SHP77 treated with DMSO at 0.1 percent for 48 hours (cell line): Measurements from ENCODE around the gene SMYD2.

ENCODE experiments used
- DNase-seq: peaks from one replicate; lab custom pipeline; 2025; lab: John Stamatoyannopoulos, UW

The SMYD2 gene, protein sequence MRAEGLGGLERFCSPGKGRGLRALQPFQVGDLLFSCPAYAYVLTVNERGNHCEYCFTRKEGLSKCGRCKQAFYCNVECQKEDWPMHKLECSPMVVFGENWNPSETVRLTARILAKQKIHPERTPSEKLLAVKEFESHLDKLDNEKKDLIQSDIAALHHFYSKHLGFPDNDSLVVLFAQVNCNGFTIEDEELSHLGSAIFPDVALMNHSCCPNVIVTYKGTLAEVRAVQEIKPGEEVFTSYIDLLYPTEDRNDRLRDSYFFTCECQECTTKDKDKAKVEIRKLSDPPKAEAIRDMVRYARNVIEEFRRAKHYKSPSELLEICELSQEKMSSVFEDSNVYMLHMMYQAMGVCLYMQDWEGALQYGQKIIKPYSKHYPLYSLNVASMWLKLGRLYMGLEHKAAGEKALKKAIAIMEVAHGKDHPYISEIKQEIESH

DNA sequence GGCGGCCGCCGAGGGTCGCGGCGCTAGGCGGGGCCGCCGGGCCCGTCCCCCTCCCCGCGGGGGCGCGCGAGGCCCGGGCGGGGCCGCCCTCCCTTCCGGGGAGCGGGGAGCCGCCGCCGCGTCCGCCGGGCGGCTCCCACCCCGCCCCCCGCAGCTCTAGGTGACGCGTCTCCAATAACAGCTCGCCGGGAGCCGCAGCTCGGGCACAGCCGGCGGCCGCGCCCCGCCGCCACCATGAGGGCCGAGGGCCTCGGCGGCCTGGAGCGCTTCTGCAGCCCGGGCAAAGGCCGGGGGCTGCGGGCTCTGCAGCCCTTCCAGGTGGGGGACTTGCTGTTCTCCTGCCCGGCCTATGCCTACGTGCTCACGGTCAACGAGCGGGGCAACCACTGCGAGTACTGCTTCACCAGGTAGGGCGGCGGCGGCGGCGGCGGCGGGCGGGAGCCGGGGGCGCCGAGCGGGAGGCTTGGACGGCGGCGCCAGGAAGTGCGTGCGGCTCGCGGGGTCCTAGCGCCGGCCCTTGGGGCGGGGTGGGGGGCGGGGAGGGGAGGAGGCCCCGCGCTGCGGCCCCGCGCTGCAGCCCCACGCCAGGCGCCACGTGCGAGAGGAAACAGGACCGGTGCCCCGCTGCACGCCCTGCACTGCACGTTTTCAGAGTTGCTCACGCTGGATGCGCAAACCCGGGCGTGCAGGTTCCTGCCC lies at the start of gene SMYD2:
TSS of gene SMYD2 (plus strand) at position 139 of the 699 bp plus-strand sequence. CDS start at position 235, 96 bp downstream.
- DNase-seq, result peak; percentile 31

- peak; percentile 89 for DNase-seq
Observed at GRCh38 chr1:214233856-214234634, 46.9 kb upstream of the SMYD2 start.

- DNase-seq, result no peak
Observed at GRCh38 chr1:214234635-214235025, 46.3 kb upstream of the SMYD2 start.

DNA sequence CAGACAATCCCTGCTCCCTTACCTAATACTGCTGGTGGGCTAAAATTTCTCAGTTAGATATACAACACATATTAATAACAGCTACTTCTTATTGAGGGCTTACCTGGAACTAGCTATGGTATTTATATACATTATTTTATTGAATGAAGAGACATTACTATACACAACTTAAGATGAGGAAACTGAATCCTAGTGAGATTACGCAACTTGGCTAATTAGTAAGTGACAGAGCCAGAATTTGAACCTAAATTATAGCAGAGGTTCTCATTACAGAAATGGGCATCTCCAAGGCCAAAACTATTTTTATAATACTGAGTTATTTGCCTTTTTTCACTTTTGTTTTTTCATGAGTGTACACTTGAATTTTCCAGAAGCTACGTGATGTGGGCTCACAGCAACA lies 44.5 kb upstream of the SMYD2 start:
- DNase-seq, result no peak

DNA sequence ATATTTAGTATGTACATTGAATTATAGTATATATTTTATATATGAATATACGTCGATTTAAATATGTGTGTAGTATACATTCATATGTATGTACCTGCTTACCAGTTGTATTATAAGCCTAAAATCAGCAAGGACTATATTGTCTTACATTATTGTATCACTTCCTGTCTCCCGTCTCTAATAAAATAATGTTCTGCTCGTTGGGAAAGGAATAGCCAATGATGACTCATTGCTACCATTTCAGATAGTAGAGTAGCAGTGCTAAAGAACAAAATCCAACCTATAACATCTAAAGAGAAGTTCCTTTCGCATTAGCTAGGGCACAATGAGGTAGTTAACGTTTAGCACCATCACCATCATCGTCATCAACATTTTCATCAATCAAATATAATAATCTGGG lies 39.9 kb upstream of the SMYD2 start:
- DNase-seq, result no peak

- DNase-seq, result no peak
Observed at GRCh38 chr1:214244252-214244651, 36.7 kb upstream of the SMYD2 start.

GRCh38 chr1:214244841-214245240 lies 36.1 kb upstream of the SMYD2 start:
- DNase-seq, result no peak

DNA sequence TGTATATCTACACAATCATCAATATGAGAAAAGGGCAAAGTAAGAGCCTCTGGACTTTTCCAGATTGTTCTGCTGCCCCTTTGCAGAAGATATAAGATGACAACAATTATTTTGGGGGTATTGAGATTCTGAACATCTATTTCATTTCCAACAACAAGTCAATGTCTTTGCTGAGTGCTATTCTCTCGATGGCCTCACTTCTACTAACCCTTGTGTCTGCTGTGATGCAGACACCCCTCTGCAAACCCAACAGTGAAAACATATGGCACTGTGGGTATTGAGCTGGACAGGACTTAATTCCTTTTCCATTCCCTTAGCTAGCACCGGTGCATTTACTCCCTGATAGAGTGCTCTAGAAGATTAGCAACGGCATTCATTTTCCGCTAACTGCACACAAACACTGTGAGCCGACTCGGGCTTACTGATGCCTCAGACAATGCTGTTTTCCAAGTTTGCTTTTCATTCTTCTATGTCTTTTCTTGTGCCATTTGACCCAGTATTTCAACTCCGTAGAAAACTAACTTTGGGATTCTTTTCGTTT lies 33.4 kb upstream of the SMYD2 start:
- no peak for DNase-seq

- no peak for DNase-seq
Observed at GRCh38 chr1:214248311-214249085, 32.5 kb upstream of the SMYD2 start.

DNA sequence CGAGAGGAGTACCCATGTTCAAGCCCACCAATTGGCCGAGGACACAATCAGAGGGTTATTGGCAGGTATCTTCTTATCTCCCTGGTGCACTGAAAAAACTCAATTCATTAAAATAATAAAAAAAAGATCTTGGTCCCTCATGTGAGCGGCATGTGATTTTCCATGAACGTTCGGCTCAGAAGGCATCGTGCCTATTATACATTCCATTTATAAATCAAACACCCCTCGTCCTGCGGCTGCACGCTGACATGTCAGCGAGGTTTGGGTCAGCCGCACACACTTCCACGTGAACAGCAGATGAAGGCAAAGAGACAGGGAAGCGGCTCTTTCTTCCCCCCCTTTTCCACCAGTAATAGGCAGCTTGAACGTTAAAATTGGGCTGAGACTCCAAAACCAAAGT lies 31.3 kb upstream of the SMYD2 start:
- no peak for DNase-seq

GRCh38 chr1:214251354-214251753 lies 29.6 kb upstream of the SMYD2 start:
- no peak for DNase-seq

DNA sequence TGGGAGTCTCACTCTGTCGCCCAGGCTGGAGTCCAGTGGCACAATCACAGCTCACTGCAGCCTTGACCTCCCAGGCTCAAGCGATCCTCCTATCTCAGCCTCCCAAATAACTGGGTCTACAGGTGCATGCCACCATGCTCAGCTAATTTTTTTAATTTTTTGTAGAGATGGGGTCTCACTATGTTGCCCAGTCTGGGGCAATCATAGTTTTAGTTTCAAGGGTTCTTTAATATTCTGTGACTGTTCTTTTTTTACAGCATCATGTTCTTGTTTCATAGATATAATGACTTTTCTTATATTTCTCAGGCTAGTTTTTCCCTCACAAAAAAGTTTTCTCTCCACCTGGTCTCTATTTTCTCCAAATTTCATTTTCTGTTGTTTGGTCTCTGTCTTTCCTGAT lies 25.4 kb upstream of the SMYD2 start:
- DNase-seq, result no peak

DNA sequence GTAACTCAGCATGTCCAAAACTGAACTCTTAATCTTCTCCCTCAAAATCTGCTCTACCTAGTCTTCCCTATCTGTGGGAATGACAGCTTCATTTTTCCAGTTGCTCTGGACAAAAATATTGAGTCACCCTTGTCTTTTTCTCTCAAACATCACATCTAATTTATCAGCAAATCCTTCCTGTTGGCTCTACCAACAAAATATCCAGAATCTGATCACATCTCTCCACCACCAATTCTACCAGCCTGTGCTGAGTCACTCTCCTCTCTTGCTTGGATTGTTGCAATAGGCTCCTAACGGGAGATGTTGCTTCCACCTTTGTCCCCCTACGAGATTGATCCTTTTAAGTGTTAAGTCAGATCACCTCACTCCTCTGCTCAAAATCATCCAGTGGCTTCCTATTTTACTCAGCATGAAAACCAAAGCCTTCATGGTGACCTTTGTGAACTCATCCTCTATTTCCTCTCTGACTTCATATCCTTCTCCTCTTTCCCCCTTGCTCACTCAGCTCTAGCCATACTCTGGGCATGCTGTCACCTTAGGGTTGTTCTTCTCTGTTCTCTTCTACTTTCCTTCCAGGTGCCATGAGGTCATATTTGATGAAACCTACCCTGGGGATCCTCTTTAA lies 21.5 kb upstream of the SMYD2 start:
- no peak for DNase-seq

DNA sequence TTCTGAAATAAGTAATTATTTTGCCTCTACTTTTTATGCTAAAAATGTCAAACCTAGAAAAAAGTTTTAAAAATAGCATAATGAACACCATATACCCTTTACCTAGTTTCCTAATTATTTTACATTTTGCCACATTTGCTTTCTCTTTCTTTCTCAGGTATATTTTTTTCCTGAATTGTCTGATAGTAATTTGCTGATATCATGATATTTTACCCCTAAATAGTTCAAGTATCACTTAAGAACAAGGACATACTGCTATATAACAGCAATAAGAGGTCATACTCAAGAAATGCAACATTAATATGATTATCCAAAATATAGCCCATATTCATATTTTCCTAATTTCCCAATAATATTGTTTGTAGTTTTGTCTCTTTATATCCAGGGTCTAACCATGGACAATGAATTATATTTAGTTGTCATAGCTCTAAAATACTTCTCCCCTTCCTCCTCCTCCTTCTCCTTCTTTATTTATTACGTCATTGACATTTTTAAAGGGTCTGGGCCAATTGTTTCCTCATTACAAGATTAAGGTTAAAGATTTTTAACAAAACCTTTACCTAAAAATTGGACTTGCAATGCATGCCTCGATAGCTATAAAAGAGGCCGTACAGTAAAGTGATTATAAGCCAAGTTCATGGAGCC lies 20.3 kb upstream of the SMYD2 start:
- no peak for DNase-seq

DNA sequence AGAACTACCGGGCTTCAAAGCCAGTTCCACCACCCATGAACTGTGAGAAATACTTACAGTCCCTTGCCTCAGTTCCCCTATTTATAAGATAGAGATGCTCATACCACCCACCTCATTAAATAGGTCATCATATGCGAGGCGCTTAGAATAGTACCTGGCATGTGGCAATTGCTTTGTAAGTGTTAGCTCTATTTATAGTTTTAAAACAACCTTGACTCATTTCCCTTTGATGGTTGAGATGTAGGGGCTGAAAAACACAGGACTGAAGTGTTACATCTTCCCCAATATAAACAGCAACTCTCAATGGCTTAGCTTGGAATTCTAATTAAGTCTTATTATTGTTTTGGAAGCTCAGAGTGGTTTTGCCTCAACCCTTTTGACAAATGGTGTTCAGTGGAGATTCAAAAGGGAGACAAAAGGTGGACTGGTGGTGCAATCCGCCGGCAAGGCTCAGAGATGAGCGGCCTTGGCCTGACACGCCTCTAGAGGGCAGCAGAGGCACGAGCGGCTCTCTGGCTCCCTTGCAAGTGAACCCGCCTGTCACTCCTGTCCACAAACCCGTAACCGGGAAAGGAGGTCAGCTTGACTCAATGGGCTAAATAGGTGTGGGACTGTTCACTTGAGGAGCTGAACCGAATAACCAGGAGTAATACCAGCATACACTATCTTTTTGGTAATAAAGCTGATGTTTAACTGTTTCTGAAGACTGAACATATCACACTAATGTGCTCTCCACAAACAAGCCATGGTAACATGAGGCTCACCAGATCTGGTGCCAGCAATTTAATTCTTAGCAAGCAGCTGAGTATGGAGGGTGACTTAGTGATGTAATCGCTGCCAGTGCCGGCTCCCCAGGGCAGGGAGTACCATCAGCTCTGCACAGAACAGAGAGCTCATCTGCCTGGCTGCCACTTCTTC lies 19.5 kb upstream of the SMYD2 start:
- peak; percentile 92 for DNase-seq

DNA sequence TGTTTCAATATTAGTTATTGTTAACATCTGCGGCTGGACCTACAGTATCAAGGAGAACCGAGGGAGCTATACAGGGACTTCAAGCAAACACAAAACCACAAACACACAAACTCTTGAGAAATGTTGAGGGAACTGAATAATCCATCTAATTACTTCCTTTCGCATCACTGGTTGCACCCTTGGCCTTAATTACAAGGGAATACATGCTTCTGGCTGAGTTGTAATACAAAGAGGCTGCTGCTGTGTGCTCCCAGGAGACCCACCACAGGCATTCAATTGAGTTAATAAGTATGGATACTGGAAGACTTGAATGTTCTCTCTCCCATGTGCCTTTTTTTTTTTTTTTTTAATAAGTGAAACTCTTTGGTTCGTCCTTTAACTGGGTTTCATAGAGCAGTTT lies 16.8 kb upstream of the SMYD2 start:
- no peak for DNase-seq

DNA sequence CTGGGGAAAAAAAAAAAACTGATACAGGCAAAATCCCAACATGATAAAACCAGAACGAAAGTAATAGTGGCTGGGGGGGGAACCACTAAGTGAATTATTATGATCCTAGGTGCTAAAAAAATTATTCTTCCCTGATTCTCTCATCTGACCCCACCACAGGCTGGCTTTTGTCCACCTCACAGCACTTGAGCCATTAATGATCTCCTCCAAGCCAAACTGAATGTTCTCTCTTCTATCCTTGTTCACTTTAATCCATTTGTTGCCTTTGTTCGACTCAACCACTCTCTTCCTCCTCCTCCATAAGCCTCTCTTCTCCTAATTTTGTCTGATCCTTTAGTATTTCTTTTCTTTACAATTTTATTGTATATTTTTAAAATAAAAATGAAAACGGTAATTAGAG lies 16.0 kb upstream of the SMYD2 start:
- no peak for DNase-seq

- no peak for DNase-seq
Observed at GRCh38 chr1:214270097-214270650, 10.8 kb upstream of the SMYD2 start.

GRCh38 chr1:214271174-214271858 lies 9.6 kb upstream of the SMYD2 start:
- no peak for DNase-seq
